Loucy (cell line): ENCODE results near the gene THY1.

Experiments used
- H2AFZ ChIP-seq: fragments of 200-600 bp; sonication (generic); 2 replicates; pipeline ENCODE4 v1.6.0; 2016; ENCODE audit warnings: antibody characterized with exemption, mild to moderate bottlenecking, low read length, moderate library complexity
- H3F3A ChIP-seq: fragments of 200-600 bp; 2 replicates; pipeline ENCODE4 v1.6.0; 2016; ENCODE audit warnings: antibody characterized with exemption, low read depth, mild to moderate bottlenecking
- H3K27me3 ChIP-seq: fragments of 200-600 bp; sonication (generic); 2 replicates; pipeline ENCODE4 v1.6.1; 2014; ENCODE audit warnings: low read length, mild to moderate bottlenecking; ENCODE audit not compliant: insufficient read depth, poor library complexity, severe bottlenecking
- H3K36me3 ChIP-seq: fragments of 200-600 bp; sonication (generic); 2 replicates; pipeline ENCODE4 v1.6.1; 2016; ENCODE audit warnings: low read length; ENCODE audit not compliant: insufficient read depth
- H3K4me1 ChIP-seq: fragments of 200-600 bp; sonication (generic); 2 replicates; pipeline ENCODE4 v1.5.1; 2014; ENCODE audit warnings: low read length, mild to moderate bottlenecking; ENCODE audit not compliant: insufficient read depth, poor library complexity, severe bottlenecking
- H3K4me2 ChIP-seq: fragments of 200-600 bp; sonication (generic); 2 replicates; pipeline ENCODE4 v1.6.0; 2014; ENCODE audit warnings: antibody characterized with exemption, low read length, low read depth, mild to moderate bottlenecking; ENCODE audit not compliant: poor library complexity, severe bottlenecking
- H3K4me3 ChIP-seq: fragments of 200-600 bp; sonication (generic); 2 replicates; pipeline ENCODE4 v1.5.1; 2014; ENCODE audit warnings: low read length, mild to moderate bottlenecking, mixed read lengths; ENCODE audit not compliant: poor library complexity, severe bottlenecking
- H3K79me2 ChIP-seq: fragments of 200-600 bp; sonication (generic); 2 replicates; pipeline ENCODE4 v1.6.1; 2014; ENCODE audit warnings: low read length; ENCODE audit not compliant: insufficient read depth
- H3K9ac ChIP-seq: fragments of 200-600 bp; sonication (generic); 2 replicates; pipeline ENCODE4 v1.6.0; 2014; ENCODE audit warnings: mild to moderate bottlenecking, low read depth, low read length, moderate library complexity; ENCODE audit not compliant: poor library complexity, severe bottlenecking
- H3K9me2 ChIP-seq: fragments of 200-600 bp; sonication (generic); replicated peaks from 2 replicates; pipeline ENCODE4 v1.6.1; 2016; ENCODE audit warnings: low read depth, low read length, mixed read lengths
- H3K9me3 ChIP-seq: fragments of 200-600 bp; sonication (generic); 2 replicates; pipeline ENCODE4 v1.6.1; 2014; ENCODE audit warnings: mild to moderate bottlenecking, antibody characterized with exemption, low read length, low read depth; ENCODE audit not compliant: insufficient read depth
- H4K20me1 ChIP-seq: fragments of 200-600 bp; sonication (generic); 2 replicates; pipeline ENCODE4 v1.6.0; 2014; ENCODE audit warnings: antibody characterized with exemption, low read length, mild to moderate bottlenecking; ENCODE audit not compliant: insufficient read depth, poor library complexity, severe bottlenecking
- EZH2phosphoT487 ChIP-seq: fragments of 200-600 bp; IDR thresholded peaks from 2 replicates; pipeline ENCODE4 v1.6.1; 2018; ENCODE audit warnings: antibody characterized with exemption, mild to moderate bottlenecking, moderate library complexity, borderline replicate concordance
- TF ChIP-seq, protein P1 (sequence below): fragments of 200-600 bp; sonication (generic); conservative IDR thresholded peaks from 2 replicates; pipeline ENCODE4 v1.5.1; 2014; ENCODE audit warnings: mild to moderate bottlenecking, antibody characterized with exemption, low read length

Gene THY1

DNA sequence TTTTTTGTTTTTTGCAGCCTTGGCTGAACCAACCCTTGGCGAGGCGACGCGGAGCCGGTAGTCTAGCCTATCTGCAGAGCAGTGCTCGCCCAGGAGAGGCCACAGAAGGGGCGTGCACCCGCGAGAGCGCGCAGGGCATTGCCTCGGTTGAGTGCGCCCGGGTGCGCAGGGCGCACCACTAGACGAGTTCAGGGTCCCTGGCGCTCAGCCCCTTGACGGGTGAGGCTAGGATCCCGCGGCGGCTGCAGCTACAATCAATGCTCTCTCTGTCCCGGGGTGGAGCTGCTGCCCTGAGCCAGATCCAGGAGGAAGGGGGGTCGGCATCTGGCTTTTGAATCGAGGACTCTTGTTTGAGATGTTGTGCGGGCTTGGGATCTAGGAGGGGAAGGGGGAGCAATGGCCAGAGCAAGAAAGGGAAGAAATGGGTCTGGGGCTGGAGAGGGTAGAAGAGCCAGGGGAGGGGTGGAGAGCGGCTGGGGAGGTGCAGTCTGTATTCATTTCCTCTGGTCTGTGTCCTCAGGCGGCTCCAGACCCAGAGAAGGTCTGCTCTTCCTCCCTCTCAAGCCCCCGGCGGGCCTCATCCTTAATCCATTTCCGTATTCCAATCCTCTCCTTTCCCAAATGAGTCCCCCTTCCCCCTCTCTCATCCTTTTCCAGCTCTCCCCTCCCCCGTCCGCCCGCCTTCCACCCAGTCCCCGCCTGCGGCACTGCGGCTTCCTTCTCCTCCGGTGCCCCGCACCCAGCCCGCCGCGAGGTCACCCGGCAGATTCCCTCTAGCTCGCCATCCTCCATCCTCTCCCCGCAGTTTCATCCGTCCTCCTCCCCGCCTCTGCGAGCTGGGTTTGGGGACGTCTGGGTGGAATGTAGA lies 797 bp downstream of the THY1 start:
- Histone ChIP-seq H3K9me2 (no peaks in the 10 kb centered on the region), H3K4me1 (no peaks in the 10 kb centered on the region), H3K36me3 (no peaks in the 10 kb centered on the region), H3K79me2 (no peaks in the 10 kb centered on the region), H4K20me1 (no peaks in the 10 kb centered on the region), H3K9me3 (no peaks in the 10 kb centered on the region), H2AFZ (no peak overlapping the region), H3K27me3 (no peaks in the 10 kb centered on the region), H3F3A (no peaks in the 10 kb centered on the region), H3K4me3 (no peak overlapping the region), H3K4me2 (no peak overlapping the region), H3K9ac (no peak overlapping the region)
- TF ChIP-seq EZH2phosphoT487: no peak

DNA sequence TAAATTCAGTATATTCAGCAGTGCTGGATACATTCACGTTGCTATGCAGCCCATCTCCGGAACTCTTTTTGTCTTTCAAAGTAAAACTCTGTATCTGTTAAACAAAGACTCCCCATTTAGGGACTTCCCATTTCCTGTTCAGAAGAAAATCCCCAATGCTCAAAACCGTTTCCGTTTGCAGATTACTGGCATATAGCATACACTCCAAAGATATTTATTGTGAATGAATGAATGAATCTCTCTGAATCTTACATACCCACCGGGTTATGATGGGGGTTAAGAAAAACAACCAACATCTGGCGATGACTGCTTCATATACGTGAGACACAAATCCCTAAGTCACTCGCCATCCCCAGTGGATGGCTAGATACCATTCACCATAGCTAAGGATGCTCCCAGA lies 1.6 kb downstream of the THY1 start:
- no peak overlapping the region for H3K4me3 ChIP-seq
- no peaks in the 10 kb centered on the region for H3K79me2 ChIP-seq
- H3K36me3 ChIP-seq: no peaks in the 10 kb centered on the region
- H3F3A ChIP-seq: no peaks in the 10 kb centered on the region
- H3K4me1 ChIP-seq: no peaks in the 10 kb centered on the region
- no peak overlapping the region for H3K9ac ChIP-seq
- H3K27me3 ChIP-seq: no peaks in the 10 kb centered on the region
- TF ChIP-seq EZH2phosphoT487: no peak
- TF ChIP-seq, protein P1, sequence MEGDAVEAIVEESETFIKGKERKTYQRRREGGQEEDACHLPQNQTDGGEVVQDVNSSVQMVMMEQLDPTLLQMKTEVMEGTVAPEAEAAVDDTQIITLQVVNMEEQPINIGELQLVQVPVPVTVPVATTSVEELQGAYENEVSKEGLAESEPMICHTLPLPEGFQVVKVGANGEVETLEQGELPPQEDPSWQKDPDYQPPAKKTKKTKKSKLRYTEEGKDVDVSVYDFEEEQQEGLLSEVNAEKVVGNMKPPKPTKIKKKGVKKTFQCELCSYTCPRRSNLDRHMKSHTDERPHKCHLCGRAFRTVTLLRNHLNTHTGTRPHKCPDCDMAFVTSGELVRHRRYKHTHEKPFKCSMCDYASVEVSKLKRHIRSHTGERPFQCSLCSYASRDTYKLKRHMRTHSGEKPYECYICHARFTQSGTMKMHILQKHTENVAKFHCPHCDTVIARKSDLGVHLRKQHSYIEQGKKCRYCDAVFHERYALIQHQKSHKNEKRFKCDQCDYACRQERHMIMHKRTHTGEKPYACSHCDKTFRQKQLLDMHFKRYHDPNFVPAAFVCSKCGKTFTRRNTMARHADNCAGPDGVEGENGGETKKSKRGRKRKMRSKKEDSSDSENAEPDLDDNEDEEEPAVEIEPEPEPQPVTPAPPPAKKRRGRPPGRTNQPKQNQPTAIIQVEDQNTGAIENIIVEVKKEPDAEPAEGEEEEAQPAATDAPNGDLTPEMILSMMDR: no peak
- H3K4me2 ChIP-seq: no peak overlapping the region
- H3K9me3 ChIP-seq: no peaks in the 10 kb centered on the region
- H2AFZ ChIP-seq: no peak overlapping the region
- H4K20me1 ChIP-seq: no peaks in the 10 kb centered on the region
- H3K9me2 ChIP-seq: no peaks in the 10 kb centered on the region

DNA sequence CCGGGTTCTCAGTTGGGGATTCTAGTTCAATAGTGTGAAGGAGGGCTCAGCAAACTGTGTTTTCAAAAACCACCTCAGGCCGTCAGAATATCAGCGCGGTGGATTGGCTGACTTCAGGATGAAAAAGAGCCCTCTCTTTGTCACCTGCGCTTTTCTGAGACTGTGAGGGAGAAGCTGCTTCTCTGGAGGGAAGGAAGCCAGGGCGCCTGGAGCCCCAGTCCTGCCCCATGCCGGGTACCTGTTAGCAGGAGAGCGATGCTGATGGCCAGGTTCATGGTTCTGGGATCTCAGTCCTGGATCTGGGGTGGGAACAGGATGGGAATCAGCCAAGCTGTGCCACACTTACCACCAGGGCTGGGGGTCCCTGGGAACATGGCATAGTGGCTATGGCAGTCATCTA lies 2.3 kb downstream of the THY1 start:
- Histone ChIP-seq H3K9me2 (no peaks in the 10 kb centered on the region), H3K27me3 (no peaks in the 10 kb centered on the region), H3K4me2 (no peak overlapping the region), H3K4me3 (no peak overlapping the region), H3K79me2 (no peaks in the 10 kb centered on the region), H2AFZ (no peak overlapping the region), H3K9ac (no peak overlapping the region), H4K20me1 (no peaks in the 10 kb centered on the region), H3K9me3 (no peaks in the 10 kb centered on the region), H3K36me3 (no peaks in the 10 kb centered on the region), H3K4me1 (no peaks in the 10 kb centered on the region), H3F3A (no peaks in the 10 kb centered on the region)
- no peak for TF ChIP-seq EZH2phosphoT487
- TF ChIP-seq, protein P1: no peak
